Muscle of leg (tissue), 11 donors: ENCODE data around the gene GIMAP6. TPM values are rescaled to one million over a fixed set of nuclear protein-coding genes. Genes with fewer than 3 reads are reported as not detected.
"Not testable (repeated sequence)": the region's sequence is repeated elsewhere in the genome, so short reads cannot be mapped to it uniquely, and the experiment has no call there.

ENCODE experiments used
- DNase-seq: peaks from one replicate; pipeline ENCODE4 v3.0.0; 2013
- H3K27ac ChIP-seq: one replicate; pipeline ENCODE4 v1.5.1; 2013; ENCODE audit warnings: mild to moderate bottlenecking, low read length, control low read depth
- H3K27me3 ChIP-seq: one replicate; pipeline ENCODE4 v1.6.1; 2013; ENCODE audit warnings: low read length; ENCODE audit not compliant: control insufficient read depth, insufficient read depth
- H3K36me3 ChIP-seq: one replicate; pipeline ENCODE4 v1.6.1; 2013; ENCODE audit warnings: low read length; ENCODE audit not compliant: control insufficient read depth, insufficient read depth
- H3K4me1 ChIP-seq: one replicate; pipeline ENCODE4 v1.6.1; 2013; ENCODE audit warnings: low read length; ENCODE audit not compliant: control insufficient read depth, insufficient read depth
- H3K4me3 ChIP-seq: one replicate; pipeline ENCODE4 v1.5.1; 2013; ENCODE audit warnings: low read length, control low read depth
- H3K9me3 ChIP-seq: replicated peaks from 2 replicates; pipeline ENCODE4 v1.6.1; 2013; ENCODE audit warnings: low read depth, low read length; ENCODE audit not compliant: control insufficient read depth
- WGBS: methylation state at CpG from one replicate; pipeline ENCODE4 v1.1.5; 2013; ENCODE audit warnings: missing lambda C conversion rate; ENCODE audit not compliant: insufficient coverage; 5-methylcytosine and 5-hydroxymethylcytosine counted together
- polyA plus RNA-seq, 8 donors: library from polyadenylated mRNA; unstranded; fragments of 120-200 nt; gene quantifications; one replicate each; pipeline versions ENCODE4 v1.2.1 to v1.2.3, GENCODE V29; 2013; ENCODE audit warnings: inconsistent platforms in 1 of 8, low replicate concordance in 1 of 8; ENCODE audit not compliant: insufficient read length in 8 of 8, insufficient read depth in 1 of 8
- total RNA-seq: library from RNA; stranded (reverse); fragments of 120-200 nt; gene quantifications from one replicate; pipeline ENCODE4 v1.2.4, GENCODE V29; 2013

Gene GIMAP6
- total and polyA plus RNA-seq, 9 donors = 15.4 to 19.0 (median 17.3) TPM

GRCh38 chr7:150668472-150668911 is 36.3 kb upstream of the GIMAP6 start:
- Histone ChIP-seq H3K4me3 (no peak overlapping the region), H3K4me1 (no peaks in the 10 kb centered on the region), H3K9me3 (no peaks in the 10 kb centered on the region), H3K27me3 (no peaks in the 10 kb centered on the region), H3K36me3 (no peaks in the 10 kb centered on the region), H3K27ac (no peak overlapping the region)
- DNase-seq = no peak
- no CpG with 5 or more reads among the region's 1 CpG for WGBS

- Histone ChIP-seq H3K27me3 (no peaks in the 10 kb centered on the region), H3K9me3 (no peaks in the 10 kb centered on the region), H3K27ac (no peak overlapping the region), H3K4me1 (no peaks in the 10 kb centered on the region), H3K4me3 (no peak overlapping the region), H3K36me3 (no peaks in the 10 kb centered on the region)
- peak; percentile 15 for DNase-seq
These were observed 34.2 kb upstream of the GIMAP6 start for GRCh38 chr7:150666412-150666811.

GRCh38 chr7:150665896-150666295 is 33.7 kb upstream of the GIMAP6 start:
- no peak overlapping the region for H3K27ac ChIP-seq
- H3K4me1 ChIP-seq = no peaks in the 10 kb centered on the region
- DNase-seq = no peak
- H3K36me3 ChIP-seq = no peaks in the 10 kb centered on the region
- no peaks in the 10 kb centered on the region for H3K9me3 ChIP-seq
- H3K4me3 ChIP-seq = no peak overlapping the region
- no peaks in the 10 kb centered on the region for H3K27me3 ChIP-seq
- 93% methylated on average over 2 of the region's 2 CpGs for whole genome bisulfite sequencing

GRCh38 chr7:150665089-150665748 is 33.0 kb upstream of the GIMAP6 start:
- Histone ChIP-seq H3K4me1 (no peaks in the 10 kb centered on the region), H3K36me3 (no peaks in the 10 kb centered on the region), H3K27me3 (no peaks in the 10 kb centered on the region), H3K4me3 (no peak overlapping the region), H3K9me3 (no peaks in the 10 kb centered on the region), H3K27ac (no peak overlapping the region)
- no peak for DNase-seq
- 93% methylated on average over 4 of the region's 9 CpGs for WGBS

GRCh38 chr7:150663802-150664494 is 31.8 kb upstream of the GIMAP6 start:
- WGBS = no CpG with 5 or more reads among the region's 4 CpGs

GRCh38 chr7:150662821-150663220 is 30.6 kb upstream of the GIMAP6 start:
- H3K4me3 ChIP-seq, H3K27me3 ChIP-seq, H3K36me3 ChIP-seq, H3K9me3 ChIP-seq, H3K4me1 ChIP-seq, H3K27ac ChIP-seq, DNase-seq: not testable (repeated sequence)

More at GRCh38 chr7:150663802-150664494, 31.8 kb upstream of the GIMAP6 start:
- DNase-seq = no peak
- Histone ChIP-seq H3K4me3 (no peak overlapping the region), H3K36me3 (no peaks in the 10 kb centered on the region), H3K4me1 (no peaks in the 10 kb centered on the region), H3K27ac (no peak overlapping the region), H3K27me3 (no peaks in the 10 kb centered on the region), H3K9me3 (no peaks in the 10 kb centered on the region)

- H3K9me3 ChIP-seq = peaks cover 2% of the 10 kb centered on the region
- no CpG with 5 or more reads among the region's 4 CpGs for WGBS
- no peaks in the 10 kb centered on the region for H3K36me3 ChIP-seq
- H3K4me1 ChIP-seq = no peaks in the 10 kb centered on the region
- H3K27me3 ChIP-seq = peaks cover 2% of the 10 kb centered on the region
- no peak overlapping the region for H3K27ac ChIP-seq
- no peak for DNase-seq
- no peak overlapping the region for H3K4me3 ChIP-seq
These were observed 28.9 kb upstream of the GIMAP6 start for GRCh38 chr7:150660939-150661613.

GRCh38 chr7:150657526-150657925 is 25.3 kb upstream of the GIMAP6 start:
- H3K36me3 ChIP-seq = no peaks in the 10 kb centered on the region
- H3K27ac ChIP-seq = no peak overlapping the region
- no peak overlapping the region for H3K4me3 ChIP-seq
- WGBS = no CpG with 5 or more reads among the region's 3 CpGs
- H3K9me3 ChIP-seq = peaks cover 2% of the 10 kb centered on the region
- H3K4me1 ChIP-seq = no peaks in the 10 kb centered on the region
- peaks cover 4% of the 10 kb centered on the region for H3K27me3 ChIP-seq
- DNase-seq = no peak

- Histone ChIP-seq H3K27me3 (peaks cover 4% of the 10 kb centered on the region), H3K9me3 (peaks cover 2% of the 10 kb centered on the region), H3K27ac (no peak overlapping the region), H3K4me1 (no peaks in the 10 kb centered on the region), H3K4me3 (no peak overlapping the region), H3K36me3 (no peaks in the 10 kb centered on the region)
- WGBS = 94% methylated on average over 2 of the region's 5 CpGs
- no peak for DNase-seq
These were observed 23.9 kb upstream of the GIMAP6 start for GRCh38 chr7:150656047-150656446.

GRCh38 chr7:150654692-150655091 is 22.5 kb upstream of the GIMAP6 start:
- no peaks in the 10 kb centered on the region for H3K4me1 ChIP-seq
- H3K27me3 ChIP-seq = peaks cover 4% of the 10 kb centered on the region
- no CpG with 5 or more reads among the region's 2 CpGs for WGBS
- H3K36me3 ChIP-seq = no peaks in the 10 kb centered on the region
- H3K27ac ChIP-seq = no peak overlapping the region
- peaks cover 2% of the 10 kb centered on the region for H3K9me3 ChIP-seq
- no peak for DNase-seq
- H3K4me3 ChIP-seq = no peak overlapping the region
